Panc1 (cell line): Measurements from ENCODE around the gene NLGN2.

Experiments used
- POLR2AphosphoS5 ChIP-seq: IDR thresholded peaks from 2 replicates; pipeline ENCODE4 v1.6.1; 2012; ENCODE audit warnings: mild to moderate bottlenecking, low read depth, low read length, moderate library complexity
- SIN3A ChIP-seq: IDR thresholded peaks from 2 replicates; pipeline ENCODE4 v1.6.1; 2012; ENCODE audit warnings: low read depth, mild to moderate bottlenecking, low read length, moderate library complexity, borderline replicate concordance; ENCODE audit not compliant: insufficient read depth
- TCF7L2 ChIP-seq: IDR thresholded peaks from 2 replicates; pipeline ENCODE4 v1.6.1; 2011; ENCODE audit warnings: mild to moderate bottlenecking, low read depth, low read length, inconsistent platforms
- TF ChIP-seq, protein P1 (sequence below): fragments of 450-650 bp; IDR thresholded peaks from 2 replicates; pipeline ENCODE4 v1.5.1; 2017; ENCODE audit warnings: mild to moderate bottlenecking
- TF ChIP-seq, protein P2 (sequence below), 2 experiments: IDR thresholded peaks; 2 replicates each; pipeline ENCODE4 v1.6.1; 2011 to 2012; ENCODE audit warnings: low read depth in 2 of 2, control low read depth in 1 of 2, low read length in 1 of 2, mild to moderate bottlenecking in 1 of 2, moderate library complexity in 1 of 2; ENCODE audit not compliant: insufficient read depth in 1 of 2

DNA sequence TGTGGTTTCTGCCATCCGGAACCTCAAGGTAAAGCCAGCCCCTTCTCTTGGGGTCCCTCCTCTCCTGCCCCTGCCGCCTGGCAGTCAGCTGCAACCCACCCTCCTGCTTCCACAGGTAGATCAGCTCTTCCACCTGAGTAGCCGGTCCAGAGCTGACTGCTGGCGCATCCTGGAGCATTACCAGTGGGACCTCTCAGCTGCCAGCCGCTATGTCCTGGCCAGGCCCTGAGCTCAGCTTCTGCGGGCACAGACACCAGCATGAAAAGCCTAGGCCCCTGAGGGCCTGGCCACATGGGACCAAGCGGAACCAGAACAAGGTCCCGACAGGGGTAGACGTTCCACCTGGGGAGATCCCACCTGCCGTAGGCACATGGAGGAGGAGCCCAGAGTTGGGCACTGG, 18.8 kb upstream of the NLGN2 start:
- no peak for TF ChIP-seq POLR2AphosphoS5
- TF ChIP-seq, protein P1, sequence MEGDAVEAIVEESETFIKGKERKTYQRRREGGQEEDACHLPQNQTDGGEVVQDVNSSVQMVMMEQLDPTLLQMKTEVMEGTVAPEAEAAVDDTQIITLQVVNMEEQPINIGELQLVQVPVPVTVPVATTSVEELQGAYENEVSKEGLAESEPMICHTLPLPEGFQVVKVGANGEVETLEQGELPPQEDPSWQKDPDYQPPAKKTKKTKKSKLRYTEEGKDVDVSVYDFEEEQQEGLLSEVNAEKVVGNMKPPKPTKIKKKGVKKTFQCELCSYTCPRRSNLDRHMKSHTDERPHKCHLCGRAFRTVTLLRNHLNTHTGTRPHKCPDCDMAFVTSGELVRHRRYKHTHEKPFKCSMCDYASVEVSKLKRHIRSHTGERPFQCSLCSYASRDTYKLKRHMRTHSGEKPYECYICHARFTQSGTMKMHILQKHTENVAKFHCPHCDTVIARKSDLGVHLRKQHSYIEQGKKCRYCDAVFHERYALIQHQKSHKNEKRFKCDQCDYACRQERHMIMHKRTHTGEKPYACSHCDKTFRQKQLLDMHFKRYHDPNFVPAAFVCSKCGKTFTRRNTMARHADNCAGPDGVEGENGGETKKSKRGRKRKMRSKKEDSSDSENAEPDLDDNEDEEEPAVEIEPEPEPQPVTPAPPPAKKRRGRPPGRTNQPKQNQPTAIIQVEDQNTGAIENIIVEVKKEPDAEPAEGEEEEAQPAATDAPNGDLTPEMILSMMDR: no peak
- no peak for TF ChIP-seq SIN3A
- TF ChIP-seq, protein P2, sequence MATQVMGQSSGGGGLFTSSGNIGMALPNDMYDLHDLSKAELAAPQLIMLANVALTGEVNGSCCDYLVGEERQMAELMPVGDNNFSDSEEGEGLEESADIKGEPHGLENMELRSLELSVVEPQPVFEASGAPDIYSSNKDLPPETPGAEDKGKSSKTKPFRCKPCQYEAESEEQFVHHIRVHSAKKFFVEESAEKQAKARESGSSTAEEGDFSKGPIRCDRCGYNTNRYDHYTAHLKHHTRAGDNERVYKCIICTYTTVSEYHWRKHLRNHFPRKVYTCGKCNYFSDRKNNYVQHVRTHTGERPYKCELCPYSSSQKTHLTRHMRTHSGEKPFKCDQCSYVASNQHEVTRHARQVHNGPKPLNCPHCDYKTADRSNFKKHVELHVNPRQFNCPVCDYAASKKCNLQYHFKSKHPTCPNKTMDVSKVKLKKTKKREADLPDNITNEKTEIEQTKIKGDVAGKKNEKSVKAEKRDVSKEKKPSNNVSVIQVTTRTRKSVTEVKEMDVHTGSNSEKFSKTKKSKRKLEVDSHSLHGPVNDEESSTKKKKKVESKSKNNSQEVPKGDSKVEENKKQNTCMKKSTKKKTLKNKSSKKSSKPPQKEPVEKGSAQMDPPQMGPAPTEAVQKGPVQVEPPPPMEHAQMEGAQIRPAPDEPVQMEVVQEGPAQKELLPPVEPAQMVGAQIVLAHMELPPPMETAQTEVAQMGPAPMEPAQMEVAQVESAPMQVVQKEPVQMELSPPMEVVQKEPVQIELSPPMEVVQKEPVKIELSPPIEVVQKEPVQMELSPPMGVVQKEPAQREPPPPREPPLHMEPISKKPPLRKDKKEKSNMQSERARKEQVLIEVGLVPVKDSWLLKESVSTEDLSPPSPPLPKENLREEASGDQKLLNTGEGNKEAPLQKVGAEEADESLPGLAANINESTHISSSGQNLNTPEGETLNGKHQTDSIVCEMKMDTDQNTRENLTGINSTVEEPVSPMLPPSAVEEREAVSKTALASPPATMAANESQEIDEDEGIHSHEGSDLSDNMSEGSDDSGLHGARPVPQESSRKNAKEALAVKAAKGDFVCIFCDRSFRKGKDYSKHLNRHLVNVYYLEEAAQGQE (IDR thresholded peaks at IDR 0.05; ENCODE audit: insufficient read depth in 1 of 2, low read depth in 2 of 2, low read length in 1 of 2): no peak
- TF ChIP-seq TCF7L2: no peak
